HEK293T (cell line): ENCODE results near the gene GMDS.

ENCODE experiments used
- CTCF ChIA-PET: fragments of 350-600 bp; formaldehyde crosslinking; extraction: SDS; loops from one replicate; lab custom pipeline; 2021; ENCODE audit warnings: antibody characterized with exemption, inconsistent platforms; lab: Yijun Ruan, JAX
- POLR2A ChIA-PET: fragments of 350-600 bp; formaldehyde crosslinking; extraction: SDS; loops from one replicate; lab custom pipeline; 2020; ENCODE audit warnings: antibody characterized with exemption, inconsistent platforms; lab: Yijun Ruan, JAX
- DNase-seq: peaks from one replicate; pipeline ENCODE4 v3.0.0; 2012; ENCODE audit warnings: mixed read lengths; ENCODE audit errors: extremely low spot score
- ARNT ChIP-seq: fragments of 450-650 bp; IDR thresholded peaks from 2 replicates; pipeline ENCODE4 v1.6.1; 2017; ENCODE audit warnings: mild to moderate bottlenecking
- BHLHE40 ChIP-seq: fragments of 450-650 bp; IDR thresholded peaks from 2 replicates; pipeline ENCODE4 v1.6.1; 2016; ENCODE audit warnings: mild to moderate bottlenecking, moderate library complexity, borderline replicate concordance
- CTBP1 ChIP-seq: fragments of 450-650 bp; IDR thresholded peaks from 2 replicates; pipeline ENCODE4 v1.6.1; 2016; ENCODE audit warnings: borderline replicate concordance
- ELF4 ChIP-seq: fragments of 450-650 bp; IDR thresholded peaks from 2 replicates; pipeline ENCODE4 v1.6.1; 2017; ENCODE audit warnings: antibody characterized with exemption
- FOXA1 ChIP-seq: fragments of 450-650 bp; IDR thresholded peaks from 2 replicates; pipeline ENCODE4 v1.6.1; 2016; ENCODE audit warnings: mild to moderate bottlenecking
- FOXK2 ChIP-seq: fragments of 450-650 bp; IDR thresholded peaks from 2 replicates; pipeline ENCODE4 v1.6.1; 2016; ENCODE audit warnings: mild to moderate bottlenecking
- FOXM1 ChIP-seq: fragments of 450-650 bp; IDR thresholded peaks from 2 replicates; pipeline ENCODE4 v1.6.1; 2017; ENCODE audit warnings: mild to moderate bottlenecking, borderline replicate concordance
- HDGF ChIP-seq: fragments of 450-650 bp; IDR thresholded peaks from 2 replicates; pipeline ENCODE4 v1.6.1; 2017; ENCODE audit warnings: antibody characterized with exemption, borderline replicate concordance
- L3MBTL2 ChIP-seq: fragments of 450-650 bp; conservative IDR thresholded peaks from 2 replicates; pipeline ENCODE4 v1.6.1; 2016; ENCODE audit warnings: mild to moderate bottlenecking
- LEF1 ChIP-seq: fragments of 450-650 bp; IDR thresholded peaks from 2 replicates; pipeline ENCODE4 v1.6.1; 2017; ENCODE audit warnings: mild to moderate bottlenecking, borderline replicate concordance
- NFRKB ChIP-seq: fragments of 450-650 bp; IDR thresholded peaks from 2 replicates; pipeline ENCODE4 v1.6.1; 2016; ENCODE audit warnings: mild to moderate bottlenecking, moderate library complexity
- SP1 ChIP-seq: fragments of 450-650 bp; IDR thresholded peaks from 2 replicates; pipeline ENCODE4 v1.6.1; 2017
- SUZ12 ChIP-seq: fragments of 450-650 bp; IDR thresholded peaks from 2 replicates; pipeline ENCODE4 v1.6.1; 2016; ENCODE audit warnings: mild to moderate bottlenecking
- TARDBP ChIP-seq: fragments of 450-650 bp; IDR thresholded peaks from 2 replicates; pipeline ENCODE4 v1.6.1; 2016
- ZNF384 ChIP-seq: fragments of 450-650 bp; IDR thresholded peaks from 2 replicates; pipeline ENCODE4 v1.6.1; 2016
- TF ChIP-seq, protein P1 (sequence below): fragments of 450-650 bp; IDR thresholded peaks from 2 replicates; pipeline ENCODE4 v1.6.1; 2016

The GMDS gene

DNA sequence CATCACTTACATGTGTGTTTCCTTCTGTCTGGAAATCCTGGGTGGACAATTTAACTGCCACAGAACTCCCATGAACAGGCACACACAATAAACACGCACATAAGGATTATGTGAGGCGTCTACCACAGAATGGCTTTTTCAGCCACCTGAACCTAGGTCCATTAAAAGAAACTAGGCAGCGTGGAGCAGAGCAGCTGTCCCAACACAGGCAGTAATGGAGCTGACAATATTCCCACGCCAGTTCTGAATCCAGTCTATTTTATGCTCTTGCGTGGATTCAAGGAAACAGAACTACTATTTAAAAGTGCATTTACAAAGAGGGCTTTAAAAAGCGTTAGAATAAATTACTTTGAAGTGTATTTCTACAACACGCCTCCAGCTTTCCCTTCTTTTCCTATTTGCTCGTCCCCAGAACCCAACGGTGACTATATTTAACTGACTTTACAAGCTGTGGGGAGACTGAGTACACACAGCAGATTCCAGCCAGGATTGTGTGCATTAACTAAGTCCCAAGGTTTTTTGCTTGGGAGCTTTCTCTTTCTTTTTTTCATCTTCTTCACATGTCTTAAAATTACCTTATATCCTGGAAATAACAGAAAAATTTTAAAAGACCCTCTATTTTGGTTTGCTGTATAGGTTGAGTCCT lies 95.9 kb downstream of the GMDS start:
- CTCF ChIA-PET = interaction anchor here (1.2 kb wide), 1 partner anchor 10 kb away, joined by 3 read pairs; no protein-coding TSS in a partner anchor
- POLR2A ChIA-PET = no interaction called here
- TF ChIP-seq ARNT (no peak), SUZ12 (no peak), ZNF384 (no peak), BHLHE40 (no peak), FOXK2 (no peak), ELF4 (no peak), LEF1 (no peak)
- DNase-seq = no peak

DNA sequence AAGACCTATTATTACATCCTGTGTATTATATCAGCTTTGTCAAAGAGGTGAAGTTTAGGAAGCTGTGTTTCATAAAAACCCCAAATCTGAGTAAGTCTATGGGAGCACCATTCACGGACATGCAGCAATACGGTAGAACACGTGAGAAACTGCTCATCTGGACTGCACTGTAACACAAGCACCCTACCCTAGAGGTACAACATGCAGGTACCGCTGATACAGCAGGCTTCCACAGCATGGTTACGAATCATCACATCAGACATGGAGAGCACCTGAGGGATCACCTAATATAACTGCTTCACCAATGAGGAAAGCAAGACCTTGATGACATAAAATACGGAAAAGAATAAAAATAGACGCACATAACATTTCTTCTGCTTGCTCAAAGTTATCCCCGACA lies 96.7 kb downstream of the GMDS start:
- POLR2A ChIA-PET = no interaction called here

DNA sequence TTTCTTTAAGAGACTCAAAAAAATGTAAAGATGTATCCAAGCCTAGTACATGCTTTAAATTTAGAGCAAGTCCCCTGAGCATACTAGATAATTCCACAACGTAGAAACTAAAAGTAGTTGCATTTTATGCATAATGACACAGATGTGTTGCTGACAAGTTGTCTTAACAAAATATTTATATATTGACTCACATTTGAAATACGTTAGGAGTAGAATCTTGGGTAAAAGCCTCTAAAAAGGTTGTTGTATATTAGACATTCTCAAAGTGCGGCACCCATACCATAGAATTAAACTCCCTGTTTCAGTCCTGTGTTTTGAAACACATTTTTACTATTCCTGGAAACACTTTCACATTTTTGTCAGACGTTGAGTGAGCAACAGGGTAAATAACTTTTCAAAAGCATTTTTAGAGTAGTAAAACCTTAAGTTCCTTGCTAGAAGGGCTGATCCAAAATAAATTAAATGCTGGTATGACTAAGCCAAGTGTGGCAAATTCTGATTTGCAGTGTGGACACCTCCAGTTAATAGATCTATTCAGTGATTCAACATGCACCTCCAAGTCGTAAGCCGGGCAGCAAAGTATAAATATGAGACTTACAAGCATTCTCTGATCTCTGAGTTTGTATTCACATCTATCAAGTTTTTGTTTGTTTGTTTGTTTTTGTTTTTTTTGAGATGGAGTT lies 97.5 kb downstream of the GMDS start:
- no peak for DNase-seq
- no peak for TF ChIP-seq CTBP1
- TF ChIP-seq SUZ12 = no peak
- TF ChIP-seq FOXM1 = no peak
- ChIA-PET CTCF (no interaction called here), POLR2A (no interaction called here)

More for the DNA sequence above, 96.7 kb downstream of the GMDS start:
- TF ChIP-seq ARNT = no peak
- no peak for TF ChIP-seq FOXA1
- TF ChIP-seq NFRKB = no peak
- TF ChIP-seq HDGF = no peak
- TF ChIP-seq L3MBTL2 = no peak
- TF ChIP-seq TARDBP = no peak
- TF ChIP-seq, protein P1, sequence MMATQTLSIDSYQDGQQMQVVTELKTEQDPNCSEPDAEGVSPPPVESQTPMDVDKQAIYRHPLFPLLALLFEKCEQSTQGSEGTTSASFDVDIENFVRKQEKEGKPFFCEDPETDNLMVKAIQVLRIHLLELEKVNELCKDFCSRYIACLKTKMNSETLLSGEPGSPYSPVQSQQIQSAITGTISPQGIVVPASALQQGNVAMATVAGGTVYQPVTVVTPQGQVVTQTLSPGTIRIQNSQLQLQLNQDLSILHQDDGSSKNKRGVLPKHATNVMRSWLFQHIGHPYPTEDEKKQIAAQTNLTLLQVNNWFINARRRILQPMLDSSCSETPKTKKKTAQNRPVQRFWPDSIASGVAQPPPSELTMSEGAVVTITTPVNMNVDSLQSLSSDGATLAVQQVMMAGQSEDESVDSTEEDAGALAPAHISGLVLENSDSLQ = no peak
- TF ChIP-seq BHLHE40 = no peak
- no peak for TF ChIP-seq LEF1
- no peak for TF ChIP-seq FOXM1
- no peak for TF ChIP-seq SP1
- TF ChIP-seq ZNF384 = no peak
- TF ChIP-seq SUZ12 = no peak
- TF ChIP-seq ELF4 = no peak
- no peak for TF ChIP-seq FOXK2
- TF ChIP-seq CTBP1 = no peak
- CTCF ChIA-PET = no interaction called here
- DNase-seq = no peak

DNA sequence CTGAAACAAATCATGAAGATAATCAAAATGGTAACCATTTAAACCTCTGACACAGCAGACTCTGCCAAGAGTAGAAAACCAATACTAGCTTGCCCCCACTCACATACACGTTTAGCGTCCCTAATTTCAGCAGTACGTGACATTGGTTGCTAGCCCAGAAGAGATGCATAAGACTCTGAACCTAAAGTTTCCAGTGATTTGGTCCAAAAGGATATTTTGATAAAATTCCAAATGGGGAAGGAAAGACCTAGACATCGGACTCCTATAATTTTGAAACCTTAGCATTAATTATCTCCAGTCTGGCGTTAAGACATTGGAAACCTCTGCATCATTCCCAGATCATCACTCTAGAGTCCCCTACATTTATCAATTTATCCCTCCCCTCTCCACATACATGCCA lies 98.1 kb downstream of the GMDS start:
- TF ChIP-seq FOXA1 (no peak), FOXK2 (no peak)
- no peak for DNase-seq
- ChIA-PET POLR2A (no interaction called here), CTCF (no interaction called here)

DNA sequence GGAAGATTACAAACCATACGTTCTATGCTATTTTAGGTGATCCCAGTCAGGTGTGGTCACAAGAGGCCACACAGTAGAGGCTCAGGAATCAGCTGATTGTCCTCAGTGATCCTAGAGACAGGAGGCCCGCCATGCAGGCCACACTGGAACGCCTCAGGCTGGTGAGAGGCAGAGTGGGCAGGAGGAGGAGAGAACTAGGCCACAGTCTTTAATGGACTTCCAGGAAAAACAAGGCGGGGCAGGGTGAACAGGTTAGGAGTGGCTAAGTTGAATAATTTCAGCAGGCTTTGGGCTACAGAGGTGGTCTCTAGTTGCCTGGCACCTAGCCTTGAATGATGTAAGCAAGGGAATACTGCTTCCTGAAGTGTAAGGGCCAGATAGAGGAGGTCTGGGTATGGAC lies 101.2 kb downstream of the GMDS start:
- TF ChIP-seq CTBP1 (no peak), HDGF (no peak), TARDBP (no peak), SP1 (no peak), ZNF384 (no peak), L3MBTL2 (no peak), BHLHE40 (no peak), SUZ12 (no peak), FOXA1 (no peak), FOXK2 (no peak), LEF1 (no peak), ARNT (no peak), FOXM1 (no peak), NFRKB (no peak), ELF4 (no peak)
- TF ChIP-seq, protein P1 = no peak
- CTCF ChIA-PET = no interaction called here
- POLR2A ChIA-PET = no interaction called here
- DNase-seq = no peak

DNA sequence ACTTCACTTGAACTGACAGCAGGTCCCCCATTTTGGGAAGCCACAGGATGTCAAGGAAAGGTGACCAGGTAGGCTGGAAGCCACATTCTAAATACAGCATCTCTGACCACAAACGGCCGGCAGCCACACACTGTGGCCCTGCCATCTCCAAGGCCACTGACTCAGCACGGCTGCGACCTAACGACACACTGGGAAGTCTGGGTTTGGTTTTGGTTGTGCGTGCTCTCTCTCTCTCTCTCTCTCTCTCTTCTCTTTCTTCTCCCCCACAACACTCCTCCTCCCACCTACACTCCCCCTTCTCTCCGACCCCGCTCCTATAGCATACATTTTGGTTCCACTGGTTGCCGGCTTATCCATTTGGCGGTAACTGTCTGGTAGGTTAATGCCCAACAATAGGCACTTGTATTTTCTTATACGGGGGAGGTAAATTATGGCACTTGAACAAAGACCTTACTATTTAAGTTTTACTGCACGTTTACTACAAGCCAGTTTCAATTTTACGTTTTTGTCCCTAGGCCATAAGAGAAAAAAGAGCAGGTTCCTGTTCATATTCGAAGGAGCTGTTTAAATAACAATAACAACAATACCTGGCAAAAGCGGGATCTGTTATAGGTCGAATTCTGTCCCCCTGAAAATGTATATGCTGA lies 103.6 kb downstream of the GMDS start:
- DNase-seq = no peak
- no peak for TF ChIP-seq NFRKB
- TF ChIP-seq, protein P1 = no peak
- no peak for TF ChIP-seq HDGF
- ChIA-PET CTCF (no interaction called here), POLR2A (no interaction called here)
